Measurements from ENCODE around the gene WDR31.

The WDR31 gene

GRCh38 chr9:113269871-113270270 is 70.2 kb downstream of the WDR31 start:
- TF ChIP-seq USF1 (IDR thresholded peaks at IDR 0.05) = no peak

GRCh38 chr9:113269355-113269754 is 70.7 kb downstream of the WDR31 start:
- TF ChIP-seq USF1 (IDR thresholded peaks at IDR 0.05) (no peak), RAD21 (IDR thresholded peaks at IDR 0.05; ENCODE audit: low read depth) (no peak), CREB1 (IDR thresholded peaks at IDR 0.05; ENCODE audit: low read depth) (no peak), ZBTB7A (IDR thresholded peaks at IDR 0.05; ENCODE audit: low read depth) (no peak), YY1 (IDR thresholded peaks at IDR 0.05; ENCODE audit: low read depth) (no peak), TAF1 (IDR thresholded peaks at IDR 0.05; ENCODE audit: low read depth) (no peak)

- TF ChIP-seq TEAD4 (IDR thresholded peaks at IDR 0.05) (no peak), EGR1 (IDR thresholded peaks at IDR 0.05) (no peak), MAX (IDR thresholded peaks at IDR 0.05) (no peak), FOXM1 (IDR thresholded peaks at IDR 0.05; ENCODE audit: borderline replicate concordance, low read depth) (no peak), USF1 (IDR thresholded peaks at IDR 0.05) (no peak), EP300 (IDR thresholded peaks at IDR 0.05; ENCODE audit: borderline replicate concordance) (no peak), RAD21 (IDR thresholded peaks at IDR 0.05; ENCODE audit: low read depth) (no peak), YY1 (IDR thresholded peaks at IDR 0.05; ENCODE audit: low read depth) (no peak), ZBTB7A (IDR thresholded peaks at IDR 0.05; ENCODE audit: low read depth) (no peak), CEBPB (IDR thresholded peaks at IDR 0.05) (no peak), NFIC (IDR thresholded peaks at IDR 0.05) (no peak), CREB1 (IDR thresholded peaks at IDR 0.05; ENCODE audit: low read depth) (no peak), REST (IDR thresholded peaks at IDR 0.05; ENCODE audit: low read depth) (no peak), TCF12 (IDR thresholded peaks at IDR 0.05; ENCODE audit: low read depth) (no peak), TAF1 (IDR thresholded peaks at IDR 0.05; ENCODE audit: low read depth) (no peak)
Observed at GRCh38 chr9:113267911-113268566, 72.0 kb downstream of the WDR31 start.

- TF ChIP-seq MAX (IDR thresholded peaks at IDR 0.05) (no peak), TCF12 (IDR thresholded peaks at IDR 0.05; ENCODE audit: low read depth) (no peak), TEAD4 (IDR thresholded peaks at IDR 0.05) (no peak), REST (IDR thresholded peaks at IDR 0.05; ENCODE audit: low read depth) (no peak), ZBTB7A (IDR thresholded peaks at IDR 0.05; ENCODE audit: low read depth) (no peak), NFIC (IDR thresholded peaks at IDR 0.05) (no peak), CEBPB (IDR thresholded peaks at IDR 0.05) (no peak), CREB1 (IDR thresholded peaks at IDR 0.05; ENCODE audit: low read depth) (no peak), EP300 (IDR thresholded peaks at IDR 0.05; ENCODE audit: borderline replicate concordance) (no peak)
Observed at GRCh38 chr9:113266174-113266573, 73.9 kb downstream of the WDR31 start.
